Mucosa of descending colon (tissue), 3 donors: ENCODE data around the gene AOAH. TPM values are rescaled to one million over a fixed set of nuclear protein-coding genes. Genes with fewer than 3 reads are reported as not detected.
"Not testable (repeated sequence)": the region's sequence is repeated elsewhere in the genome, so short reads cannot be mapped to it uniquely, and the experiment has no call there.

Source experiments
- ATAC-seq: fragments of 200-7000 bp; cut with Tn5 transposase; one replicate; pipeline ENCODE4 v1.9.1; 2020; ENCODE audit warnings: mild to moderate bottlenecking, moderate library complexity
- DNase-seq, 3 donors: peaks; one replicate each; pipeline ENCODE4 v3.0.0-alpha.2; 2020
- H3K36me3 ChIP-seq: fragments of 200-600 bp; one replicate; pipeline ENCODE4 v1.8.0; 2021; ENCODE audit warnings: low read depth, mild to moderate bottlenecking
- H3K4me1 ChIP-seq: fragments of 200-600 bp; one replicate; pipeline ENCODE4 v1.8.0; 2021; ENCODE audit warnings: low read depth, mild to moderate bottlenecking
- H3K4me3 ChIP-seq: fragments of 200-600 bp; one replicate; pipeline ENCODE4 v1.8.0; 2021; ENCODE audit warnings: mild to moderate bottlenecking
- H3K9me3 ChIP-seq: fragments of 200-600 bp; one replicate; pipeline ENCODE4 v1.8.0; 2021; ENCODE audit warnings: mild to moderate bottlenecking
- intact Hi-C, 2 donors: fragments of 100-400 bp; cut with DNase I in 1 of 2; cut with micrococcal nuclease in 1 of 2; formaldehyde crosslinking; loops; one replicate each; pipeline versions ENCODE4 v1.11.0 to v1.11.1; 2022; cut with DNase I, micrococcal nuclease
- total RNA-seq, 3 donors: library from RNA; stranded (reverse); fragmentation: NEBNext Ultra II Directional in 2 of 3; extraction: Animal tissue kit (Norgen Biotek cat#: 25700) in 2 of 3; gene quantifications; one replicate each; pipeline versions ENCODE4 v1.2.1 to v1.2.4, GENCODE V29; 2021 to 2023
- TF ChIP-seq, protein P1 (sequence below): fragments of 200-600 bp; IDR thresholded peaks from one replicate; pipeline ENCODE4 v1.8.0; 2022; ENCODE audit warnings: antibody characterized with exemption, mild to moderate bottlenecking
- donor health status: DM: no; HTN: no; CAD: no; lungs with moderate emphysema.
- donor health status: DM: no; HTN: no; CAD: no.
- donor health status: DM: no; HTN: yes; CAD: no.

Gene AOAH
- total RNA-seq, 3 donors from 2014 or later = 15.7 to 36.1 (median 28.8) TPM

DNA sequence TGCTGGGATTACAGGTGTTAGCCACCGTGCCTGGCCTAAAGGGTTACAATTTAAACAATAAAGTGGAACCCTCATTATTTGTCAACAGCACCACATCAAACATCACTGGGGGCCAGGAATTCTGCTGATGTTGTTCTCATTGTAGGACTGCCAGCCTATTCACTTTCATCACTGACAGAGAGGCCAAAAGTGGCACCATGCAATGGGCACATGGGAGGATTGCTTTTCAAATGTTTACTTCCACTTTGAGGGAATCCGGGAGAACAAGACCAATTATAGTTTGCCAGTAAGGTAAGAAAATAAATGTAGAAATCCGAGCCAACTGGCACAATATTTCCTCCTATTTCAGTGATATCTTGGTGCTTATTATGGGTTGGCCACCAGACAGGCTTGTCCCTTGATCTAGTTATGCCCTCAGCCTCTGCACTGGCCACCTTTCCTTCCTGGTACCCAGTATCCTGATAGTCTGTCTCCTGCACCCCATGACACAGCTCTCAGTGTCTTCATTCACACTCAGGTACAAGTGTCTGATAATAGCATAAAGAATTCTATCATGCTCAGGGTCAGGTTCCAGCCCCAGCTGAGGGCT is 252.1 kb downstream of the AOAH start:
- TF ChIP-seq, protein P1, sequence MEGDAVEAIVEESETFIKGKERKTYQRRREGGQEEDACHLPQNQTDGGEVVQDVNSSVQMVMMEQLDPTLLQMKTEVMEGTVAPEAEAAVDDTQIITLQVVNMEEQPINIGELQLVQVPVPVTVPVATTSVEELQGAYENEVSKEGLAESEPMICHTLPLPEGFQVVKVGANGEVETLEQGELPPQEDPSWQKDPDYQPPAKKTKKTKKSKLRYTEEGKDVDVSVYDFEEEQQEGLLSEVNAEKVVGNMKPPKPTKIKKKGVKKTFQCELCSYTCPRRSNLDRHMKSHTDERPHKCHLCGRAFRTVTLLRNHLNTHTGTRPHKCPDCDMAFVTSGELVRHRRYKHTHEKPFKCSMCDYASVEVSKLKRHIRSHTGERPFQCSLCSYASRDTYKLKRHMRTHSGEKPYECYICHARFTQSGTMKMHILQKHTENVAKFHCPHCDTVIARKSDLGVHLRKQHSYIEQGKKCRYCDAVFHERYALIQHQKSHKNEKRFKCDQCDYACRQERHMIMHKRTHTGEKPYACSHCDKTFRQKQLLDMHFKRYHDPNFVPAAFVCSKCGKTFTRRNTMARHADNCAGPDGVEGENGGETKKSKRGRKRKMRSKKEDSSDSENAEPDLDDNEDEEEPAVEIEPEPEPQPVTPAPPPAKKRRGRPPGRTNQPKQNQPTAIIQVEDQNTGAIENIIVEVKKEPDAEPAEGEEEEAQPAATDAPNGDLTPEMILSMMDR = no peak
- intact Hi-C loops = loop anchor here in 1 of 2 donors (10.0 kb wide), 1 partner anchor 713 kb away; no protein-coding TSS in a partner anchor
- ATAC-seq (no peak), DNase-seq (no peak)
- Histone ChIP-seq H3K4me1 (no peaks in the 10 kb centered on the region), H3K36me3 (no peaks in the 10 kb centered on the region), H3K4me3 (no peak overlapping the region), H3K9me3 (no peaks in the 10 kb centered on the region)

DNA sequence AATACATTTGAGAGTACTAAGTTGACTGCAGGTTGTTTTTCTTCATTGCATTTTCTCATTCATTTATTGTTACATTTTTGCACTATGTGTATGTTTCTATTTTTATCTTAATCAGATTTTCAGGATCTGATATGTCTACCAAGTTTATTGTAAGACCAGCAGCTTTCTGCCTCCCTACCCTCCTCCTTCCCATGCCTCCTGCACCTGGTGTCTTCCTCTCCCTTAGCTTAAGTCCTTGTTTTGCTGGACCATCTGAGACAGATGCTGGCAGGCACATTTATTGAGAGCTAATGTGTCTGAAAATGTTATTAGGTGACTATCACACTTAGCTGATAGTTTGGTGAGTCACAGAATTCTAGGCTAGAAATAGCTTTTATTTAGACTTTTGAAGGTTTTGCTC is 255.1 kb downstream of the AOAH start:
- Histone ChIP-seq H3K4me1 (no peaks in the 10 kb centered on the region), H3K9me3 (no peaks in the 10 kb centered on the region), H3K4me3 (no peak overlapping the region), H3K36me3 (no peaks in the 10 kb centered on the region)
- intact Hi-C loops = no loop called here
- ATAC-seq = no peak
- TF ChIP-seq, protein P1 = no peak
- DNase-seq = no peak

DNA sequence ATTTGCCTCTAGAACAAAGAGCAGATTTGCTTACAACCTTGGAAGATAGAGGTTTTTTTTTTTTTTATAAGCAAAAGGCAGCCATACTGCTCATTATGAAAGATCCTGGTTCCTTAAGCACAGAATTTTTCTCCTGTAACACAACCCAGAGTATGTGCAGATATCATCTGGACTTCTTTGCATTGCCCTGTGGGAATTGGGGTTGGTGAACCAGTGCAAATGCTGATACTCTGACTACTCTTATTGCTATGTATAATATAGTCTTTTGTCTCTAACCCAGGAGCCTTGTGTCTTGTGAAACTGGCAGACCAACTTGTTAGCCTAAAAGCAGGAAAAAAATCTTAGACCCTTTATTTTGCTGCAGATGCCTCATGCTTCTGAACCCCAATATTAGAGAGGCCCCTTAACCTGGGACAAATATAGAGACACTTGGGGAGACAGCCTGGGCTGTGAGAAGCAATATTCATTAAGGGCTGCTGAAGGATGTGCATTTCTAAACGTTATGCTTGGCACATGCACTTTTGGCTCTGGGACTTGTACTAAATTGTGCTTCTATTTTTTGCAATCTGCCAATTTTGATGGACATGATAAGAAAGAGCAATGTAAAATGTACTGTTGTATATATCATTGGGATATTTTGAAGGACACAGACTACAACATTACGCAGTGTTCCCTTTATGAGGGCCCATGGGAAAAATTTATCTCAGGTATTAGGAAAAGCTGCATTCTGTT is 255.8 kb downstream of the AOAH start:
- no peaks in the 10 kb centered on the region for H3K36me3 ChIP-seq
- H3K4me1 ChIP-seq = no peaks in the 10 kb centered on the region
- intact Hi-C loops = no loop called here
- DNase-seq (no peak), ATAC-seq (no peak)
- TF ChIP-seq, protein P1 = no peak
- H3K9me3 ChIP-seq = no peaks in the 10 kb centered on the region
- no peak overlapping the region for H3K4me3 ChIP-seq

DNA sequence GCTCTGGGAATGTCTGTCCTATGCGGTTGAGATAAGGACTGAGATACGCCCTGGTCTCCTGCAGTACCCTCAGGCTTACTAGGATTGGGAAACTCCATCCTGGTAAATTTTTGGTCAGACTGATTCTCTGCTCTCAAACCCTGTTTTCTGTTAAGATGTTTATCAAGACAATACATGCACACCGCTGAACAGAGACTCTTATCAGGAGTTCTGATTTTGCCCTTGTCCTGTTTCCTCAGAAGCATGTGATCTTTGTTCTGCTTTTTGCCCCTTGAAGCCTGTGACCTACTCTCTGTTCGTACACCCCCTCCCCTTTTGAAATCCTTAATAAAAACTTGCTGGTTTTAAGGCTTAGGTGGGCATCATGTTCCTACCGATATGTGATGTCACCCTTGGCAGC is 258.3 kb downstream of the AOAH start:
- intact Hi-C loops, H3K36me3 ChIP-seq, H3K4me3 ChIP-seq, ATAC-seq, H3K9me3 ChIP-seq, DNase-seq, H3K4me1 ChIP-seq: not testable (repeated sequence)

DNA sequence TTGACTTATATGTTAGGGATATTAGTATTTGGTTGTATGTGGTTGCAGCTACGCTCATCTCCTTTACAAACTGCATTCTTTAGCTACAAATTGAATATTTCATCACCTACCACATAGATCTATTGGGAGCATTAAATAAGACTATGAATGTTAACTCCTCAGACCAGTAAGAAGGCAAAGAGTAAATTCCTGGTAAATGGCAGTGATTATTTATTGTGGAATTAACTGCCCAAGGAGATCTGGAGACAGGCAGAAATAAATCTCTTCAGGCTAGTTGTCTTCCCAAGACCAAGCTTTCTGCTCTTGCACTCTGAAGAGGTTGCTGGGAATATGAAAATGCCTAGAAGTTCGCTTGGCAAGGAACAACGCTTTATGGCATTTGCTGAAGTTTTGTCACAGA is 260.0 kb downstream of the AOAH start:
- ATAC-seq (no peak), DNase-seq (no peak)
- H3K4me1 ChIP-seq = no peaks in the 10 kb centered on the region
- no peaks in the 10 kb centered on the region for H3K36me3 ChIP-seq
- no peak overlapping the region for H3K4me3 ChIP-seq
- intact Hi-C loops = no loop called here
- TF ChIP-seq, protein P1 = no peak
- H3K9me3 ChIP-seq = no peaks in the 10 kb centered on the region
